ENCODE data around the gene KCNH1.

- TF ChIP-seq POLR2A (IDR thresholded peaks at IDR 0.05; ENCODE audit: extremely low read depth, insufficient read length) (no peak), CTCF (IDR thresholded peaks at IDR 0.05; ENCODE audit: low read depth, low read length) (no peak)
These were observed 1.1 kb downstream of the KCNH1 start for GRCh38 chr1:211132721-211133392.
